HG02852 (cell line): ENCODE data around the gene ACADVL.

Experiments
- ATAC-seq: cut with Tn5 transposase; IDR thresholded peaks from one replicate; pipeline ENCODE4 v1.9.1; 2021; ENCODE audit warnings: mild to moderate bottlenecking, moderate library complexity; ENCODE audit not compliant: unreplicated experiment

ACADVL gene

DNA sequence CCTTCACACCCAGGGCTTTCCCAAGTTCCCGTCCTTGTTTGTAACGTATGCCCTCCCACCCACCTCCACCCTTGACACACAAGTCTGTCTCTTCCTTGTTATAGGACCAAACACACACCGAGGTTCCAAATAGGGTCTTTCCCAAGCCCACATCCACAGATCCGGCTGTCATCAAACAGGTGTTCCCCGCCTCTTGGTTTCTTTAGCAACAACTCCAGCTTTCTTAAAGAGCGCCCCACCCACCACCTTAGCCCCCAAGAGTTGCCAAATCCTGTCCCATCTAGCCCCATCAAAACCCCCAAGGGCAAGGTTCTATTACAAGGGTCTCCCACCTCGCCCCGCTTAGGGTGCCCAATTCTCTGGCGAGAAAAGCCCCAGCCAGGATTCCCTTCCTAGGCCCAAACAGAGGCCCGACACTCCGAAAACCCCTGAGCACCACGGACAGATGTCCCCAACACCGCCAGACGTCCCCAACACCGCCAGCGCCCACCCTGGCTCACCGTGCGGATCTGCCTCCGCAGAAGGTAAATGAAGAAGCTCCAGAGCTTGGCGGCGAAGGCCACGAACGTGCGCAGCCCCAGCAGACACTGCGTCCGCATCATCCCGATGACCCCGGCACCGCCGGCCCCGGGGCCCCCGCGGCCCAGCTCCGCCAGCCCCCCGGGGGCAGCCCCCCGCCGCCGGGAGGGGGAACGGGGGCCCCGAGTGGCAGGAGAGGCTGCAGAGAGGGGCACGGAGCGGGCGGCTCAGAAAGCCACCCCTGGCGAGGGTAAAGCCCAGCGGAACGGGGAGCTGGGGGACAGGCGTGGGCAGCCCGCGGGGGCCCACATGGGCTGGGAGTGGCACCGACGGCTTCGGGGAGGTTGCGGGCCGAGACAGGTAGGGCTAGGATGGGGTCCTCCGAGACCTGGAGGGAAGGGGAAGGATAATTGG, 31.2 kb downstream of the ACADVL start:
- ATAC-seq: no peak

DNA sequence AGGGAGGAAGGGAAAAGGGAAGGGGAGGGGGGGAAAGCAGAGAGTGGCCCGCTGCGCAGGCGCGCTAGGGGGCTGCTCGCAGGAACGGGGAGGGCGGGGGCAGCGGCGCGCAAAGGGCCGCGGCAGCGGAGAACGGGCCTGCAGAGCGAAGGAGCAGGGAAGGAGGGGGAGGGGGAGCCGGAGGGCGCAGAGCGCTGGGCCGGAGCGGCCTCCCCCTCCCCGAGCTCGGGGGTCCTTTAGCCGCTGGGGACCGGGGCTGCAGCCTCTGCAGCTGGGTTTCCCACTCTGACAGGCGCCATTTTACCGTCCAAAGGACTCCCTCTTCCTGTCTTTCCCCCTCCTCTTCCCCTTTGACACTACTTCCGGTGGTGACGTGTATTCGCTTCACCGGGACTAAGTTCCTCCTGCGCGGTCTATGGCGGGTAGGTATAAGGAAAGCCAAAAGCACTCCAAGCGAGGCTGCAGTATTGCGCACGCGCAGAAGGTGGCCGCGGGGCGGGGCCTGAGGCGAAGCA, 32.0 kb downstream of the ACADVL start, which contains the start of gene CTDNEP1:
CTDNEP1 (minus strand) TSS at position 74 of the 515 bp plus-strand sequence. CDS start 438 bp downstream, outside the sequence.
- peak; percentile 82 for ATAC-seq

DNA sequence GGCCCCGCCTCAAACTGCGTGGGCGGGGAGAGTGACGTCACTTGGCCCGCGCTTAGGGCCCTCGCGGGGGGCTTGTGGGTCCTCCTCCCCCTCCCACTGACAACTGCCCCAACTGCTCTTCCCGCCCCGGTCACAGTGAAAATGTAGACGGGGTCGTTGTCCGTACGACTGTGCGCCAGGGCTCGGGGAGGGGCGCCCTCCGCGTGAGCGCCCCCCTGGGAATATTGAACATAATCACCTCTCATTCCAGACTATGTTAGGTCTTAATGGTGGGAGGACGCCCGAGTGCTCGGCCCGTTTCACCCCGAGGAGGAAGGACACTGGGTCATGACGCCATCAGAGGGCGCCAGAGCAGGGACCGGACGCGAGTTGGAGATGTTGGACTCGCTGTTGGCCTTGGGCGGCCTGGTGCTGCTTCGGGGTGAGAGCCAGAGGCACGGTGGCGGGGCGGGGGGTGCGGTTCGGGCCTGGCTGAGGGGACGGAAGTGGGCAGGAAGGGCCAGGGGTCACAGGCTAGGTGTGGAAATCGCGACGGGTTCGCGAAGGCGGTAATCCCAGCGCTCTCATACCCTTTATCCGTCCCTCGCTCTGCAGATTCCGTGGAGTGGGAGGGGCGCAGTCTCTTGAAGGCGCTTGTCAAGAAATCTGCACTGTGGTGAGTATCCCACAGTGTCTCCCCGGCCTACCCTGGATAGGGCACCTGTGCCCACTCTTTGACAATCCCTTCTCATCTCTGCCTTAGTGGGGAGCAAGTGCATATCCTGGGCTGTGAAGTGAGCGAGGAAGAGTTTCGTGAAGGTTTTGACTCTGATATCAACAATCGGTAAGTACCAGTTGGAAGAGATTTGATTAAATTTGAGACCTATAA, 32.7 kb downstream of the ACADVL start, which contains the start of gene ELP5:
ELP5 (plus strand) TSS at position 40 of the 868 bp plus-strand sequence; CDS start at position 376, 336 bp downstream.
- ATAC-seq: peak; percentile 58

DNA sequence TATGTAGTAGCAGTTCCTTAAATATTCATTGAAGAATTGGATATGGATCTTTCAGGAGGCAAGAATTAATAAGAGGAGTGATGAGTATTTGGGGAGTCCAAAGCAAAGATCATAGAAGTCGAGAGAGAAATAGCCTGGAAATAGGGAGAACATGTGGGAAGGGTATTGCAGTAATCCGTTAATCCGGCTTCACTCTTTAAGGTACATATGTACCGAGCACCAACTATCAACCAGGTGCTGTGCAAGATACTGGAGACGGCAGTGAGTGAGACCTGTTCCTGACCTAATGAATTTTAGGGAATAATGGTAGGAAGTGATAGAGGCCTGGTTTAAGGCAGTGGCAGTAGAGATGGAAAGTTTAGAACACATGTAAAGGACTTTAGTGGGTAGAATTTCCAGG, 33.3 kb downstream of the ACADVL start:
- no peak for ATAC-seq

DNA sequence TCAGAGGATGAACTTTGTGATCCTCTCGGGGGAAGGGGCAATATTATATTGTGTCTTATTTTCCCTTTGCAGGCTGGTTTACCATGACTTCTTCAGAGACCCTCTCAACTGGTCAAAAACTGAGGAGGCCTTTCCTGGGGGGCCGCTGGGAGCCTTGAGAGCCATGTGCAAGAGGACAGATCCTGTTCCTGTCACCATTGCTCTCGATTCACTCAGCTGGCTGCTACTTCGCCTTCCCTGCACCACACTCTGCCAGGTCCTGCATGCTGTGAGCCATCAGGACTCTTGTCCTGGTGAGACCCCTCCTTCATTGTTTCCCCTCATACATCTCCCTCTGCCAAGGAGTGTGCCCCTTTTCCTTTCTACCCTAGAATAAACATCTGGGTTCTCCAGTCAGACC, 34.8 kb downstream of the ACADVL start:
- ATAC-seq: no peak

DNA sequence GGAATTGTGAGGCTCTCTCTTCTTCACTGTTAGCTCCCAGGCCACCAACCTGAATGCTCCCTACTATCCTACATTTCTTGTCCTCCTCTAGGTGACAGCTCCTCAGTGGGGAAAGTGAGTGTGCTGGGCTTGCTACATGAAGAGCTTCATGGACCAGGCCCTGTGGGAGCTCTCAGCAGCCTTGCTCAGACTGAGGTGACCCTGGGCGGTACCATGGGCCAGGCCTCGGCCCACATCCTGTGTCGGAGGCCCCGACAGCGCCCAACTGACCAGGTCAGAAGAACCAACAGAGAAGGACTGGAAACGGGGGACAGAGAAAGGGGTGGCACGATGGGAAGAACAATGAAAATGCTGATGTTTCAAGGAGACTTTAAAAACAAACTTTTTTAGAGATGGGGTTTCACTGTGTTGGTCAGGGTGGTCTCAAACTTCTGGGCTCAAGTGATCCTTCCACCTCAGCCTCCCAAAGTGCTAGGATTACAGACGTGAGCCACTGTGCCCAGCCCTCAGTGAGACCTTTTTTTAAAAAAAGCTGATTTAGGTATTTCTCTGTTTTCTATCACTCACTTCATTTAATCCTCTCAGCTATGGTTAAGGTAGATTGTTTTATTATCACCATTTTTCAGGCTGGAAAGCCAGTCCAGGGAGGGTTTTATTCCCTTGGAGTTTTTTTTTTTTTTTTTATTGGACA, 37.2 kb downstream of the ACADVL start:
- no peak for ATAC-seq

DNA sequence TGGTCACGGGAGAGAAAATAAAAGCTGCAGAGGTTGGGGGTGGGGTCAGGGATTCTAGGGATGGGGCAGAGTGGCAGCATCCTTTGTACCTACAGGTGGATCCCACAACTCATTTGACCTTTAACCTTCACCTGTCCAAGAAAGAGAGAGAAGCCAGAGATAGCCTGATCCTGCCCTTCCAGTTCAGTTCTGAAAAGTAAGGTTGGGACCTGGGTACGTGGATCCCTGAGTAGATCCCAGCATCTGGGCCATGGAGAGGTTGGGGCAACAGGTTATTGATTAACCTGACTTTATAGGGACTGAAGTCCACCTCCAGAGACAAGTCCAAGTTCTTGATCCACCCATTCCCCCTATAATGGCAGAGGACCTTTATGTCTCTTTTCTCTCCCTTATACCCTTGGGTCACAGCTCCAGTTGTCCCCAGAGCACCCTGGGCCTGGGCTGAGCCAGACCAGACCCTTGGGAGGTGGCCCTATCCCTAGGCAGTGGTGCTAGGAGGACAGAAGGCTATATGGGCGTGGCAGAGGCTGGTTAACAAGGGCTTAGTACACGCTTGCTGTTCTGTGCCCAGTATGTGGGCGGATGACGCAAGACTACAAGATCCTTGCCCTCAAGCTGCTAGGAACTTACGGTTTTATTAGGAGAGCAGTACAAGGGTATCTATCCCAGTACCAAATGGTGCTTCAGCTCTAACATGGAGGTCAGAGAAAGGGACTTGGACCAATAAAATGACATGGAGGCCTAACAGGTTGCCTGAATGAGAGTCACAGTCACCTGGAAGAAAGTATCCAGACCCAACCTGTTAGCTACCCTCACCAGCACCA, 39.2 kb downstream of the ACADVL start:
- ATAC-seq: no peak

DNA sequence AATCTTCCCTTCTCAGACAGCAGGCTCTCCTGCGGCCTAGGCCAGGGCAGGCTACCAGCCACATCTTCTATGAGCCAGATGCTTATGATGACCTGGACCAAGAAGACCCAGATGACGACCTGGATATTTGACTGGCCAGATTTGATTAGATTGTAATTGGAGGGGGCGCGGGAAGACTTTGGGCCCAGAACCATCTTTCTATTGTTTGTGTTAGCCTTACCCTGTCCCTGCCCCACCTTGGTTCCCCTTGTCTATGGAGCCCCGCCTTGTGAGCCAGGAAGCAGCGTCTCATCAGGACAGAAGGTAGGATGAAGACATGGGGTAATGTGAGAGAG, 39.8 kb downstream of the ACADVL start:
- ATAC-seq: no peak

DNA sequence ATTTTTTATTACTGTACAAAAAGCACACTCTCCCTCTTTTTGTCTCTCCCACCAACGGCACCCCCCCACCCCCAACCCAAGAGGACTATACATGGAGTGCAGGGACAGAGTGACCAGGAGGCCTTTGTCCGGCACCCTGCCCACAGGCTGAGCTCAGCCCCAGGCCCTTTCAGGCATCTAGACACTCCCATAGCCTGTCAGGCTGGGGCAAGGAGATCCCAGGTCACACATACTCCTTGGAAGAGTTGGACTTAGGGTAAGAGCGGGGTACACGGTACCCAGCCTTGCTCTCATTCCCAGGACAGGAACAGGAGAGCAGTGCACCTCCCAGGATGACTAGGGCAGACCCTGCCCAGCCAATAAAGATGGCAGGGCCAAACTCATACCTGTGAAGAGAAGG, 40.4 kb downstream of the ACADVL start:
- ATAC-seq: no peak

DNA sequence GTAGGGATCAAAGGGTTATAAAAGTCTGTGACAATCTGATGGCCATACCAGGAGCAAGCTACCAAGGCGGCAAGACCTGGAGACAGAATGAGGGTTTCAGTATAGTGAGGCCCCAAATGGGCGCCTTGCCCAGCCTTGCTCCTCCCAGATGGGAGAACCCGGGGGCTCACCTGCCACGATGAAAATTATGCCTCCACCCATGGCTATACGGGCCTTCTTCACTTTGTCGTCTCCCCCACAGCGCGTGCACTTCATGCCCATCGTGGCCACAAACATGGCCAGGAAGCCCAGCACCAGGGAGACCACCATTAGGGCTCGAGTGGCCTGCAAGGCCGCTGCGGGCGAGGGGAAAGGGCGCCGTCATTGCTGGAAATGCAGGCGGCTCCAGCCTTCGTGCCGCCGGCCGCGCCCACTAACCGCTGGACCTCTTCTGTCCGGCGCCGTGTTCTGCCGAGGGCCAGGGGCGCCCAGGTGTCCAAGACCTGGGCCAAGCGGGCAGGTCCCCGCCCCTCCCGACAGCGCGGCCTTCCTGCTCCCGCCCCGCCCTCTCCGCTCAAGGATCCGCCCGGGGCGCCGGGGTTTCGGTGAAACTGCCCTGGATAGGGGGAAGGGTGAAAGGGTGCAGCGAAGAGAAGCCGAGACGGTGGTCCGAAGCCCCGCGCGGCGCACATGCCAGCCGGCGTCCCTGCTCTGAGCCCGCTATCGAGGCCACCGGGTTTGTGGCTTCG, 41.1 kb downstream of the ACADVL start:
- ATAC-seq: no peak

DNA sequence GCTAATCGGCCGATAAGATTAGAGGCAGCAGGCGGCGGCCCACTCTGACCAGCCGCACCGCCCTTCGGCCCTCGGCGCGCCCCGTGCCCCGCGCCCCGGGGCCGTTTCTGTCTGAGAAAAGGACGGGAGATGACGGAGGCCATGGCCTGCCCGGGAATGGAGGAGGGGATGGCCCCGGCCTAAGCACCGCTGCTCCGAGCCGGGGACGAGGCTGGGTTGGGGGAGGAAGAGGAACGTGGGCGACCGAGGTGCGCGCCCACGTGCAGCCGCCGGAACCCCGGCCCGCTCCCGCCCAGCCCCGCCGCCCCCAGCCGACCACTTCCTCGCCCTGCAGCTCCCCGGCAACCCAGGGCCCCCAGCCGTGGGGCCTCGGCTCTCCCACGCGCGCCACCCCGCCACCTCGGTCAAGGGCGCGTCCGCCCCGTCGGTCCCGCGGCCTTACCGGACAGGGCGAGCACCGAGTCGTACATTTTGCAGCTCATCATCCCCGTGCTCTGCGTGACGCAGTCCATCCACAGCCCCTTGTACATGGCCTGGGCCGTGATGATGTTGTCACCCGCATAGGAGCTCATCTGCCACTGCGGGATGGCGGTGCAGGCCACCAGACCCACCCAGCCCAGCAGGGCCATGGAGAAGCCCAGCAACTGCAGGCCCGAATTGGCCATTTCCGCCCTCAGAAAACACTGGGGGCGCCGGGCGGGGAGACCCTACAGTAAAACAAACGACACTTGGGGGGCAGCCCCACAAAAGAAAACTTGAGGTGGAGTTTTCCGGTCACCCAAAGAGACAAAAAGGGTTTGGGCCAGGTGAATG, 41.8 kb downstream of the ACADVL start:
- ATAC-seq: no peak

DNA sequence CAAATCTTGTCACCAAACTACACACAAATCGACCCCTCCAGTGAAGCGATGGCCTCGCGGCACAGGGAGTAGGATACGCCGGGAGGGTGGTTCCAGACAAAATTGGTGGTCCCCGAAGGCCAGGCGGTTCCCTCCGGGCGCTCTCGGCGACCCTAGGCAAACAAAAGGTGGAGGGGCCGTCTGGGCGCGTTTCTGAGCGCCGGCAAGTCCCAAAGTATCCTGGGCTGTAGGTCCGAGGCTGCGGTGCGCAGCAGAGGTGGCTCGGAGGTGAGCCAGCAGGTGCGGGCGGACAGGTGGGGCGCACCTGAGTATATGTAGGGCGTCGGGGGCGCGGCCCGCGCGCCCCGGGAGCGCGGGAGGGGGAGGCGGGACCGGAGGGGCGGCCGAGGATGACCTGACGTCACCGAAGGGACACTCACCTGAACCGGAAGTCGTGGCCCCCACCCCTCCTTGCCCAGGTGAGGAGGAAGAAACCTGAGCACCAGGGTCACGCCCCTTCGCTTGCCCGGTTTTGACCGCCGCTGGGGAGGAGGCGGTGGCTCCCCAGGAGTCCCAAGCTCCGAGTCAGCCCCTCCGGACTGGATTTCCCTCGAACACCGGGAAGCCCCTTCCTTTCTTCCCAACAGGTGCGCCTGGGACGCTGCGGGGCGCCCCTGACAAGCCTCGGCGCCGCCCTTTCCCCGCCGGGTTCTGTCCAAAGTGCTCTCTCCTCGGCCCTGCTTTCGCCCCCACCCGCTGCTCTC, 42.6 kb downstream of the ACADVL start, which contains the start of gene CLDN7:
CLDN7 (minus strand) TSS at position 287 of the 743 bp plus-strand sequence. CDS start 435 bp downstream, outside the sequence.
- no peak for ATAC-seq

DNA sequence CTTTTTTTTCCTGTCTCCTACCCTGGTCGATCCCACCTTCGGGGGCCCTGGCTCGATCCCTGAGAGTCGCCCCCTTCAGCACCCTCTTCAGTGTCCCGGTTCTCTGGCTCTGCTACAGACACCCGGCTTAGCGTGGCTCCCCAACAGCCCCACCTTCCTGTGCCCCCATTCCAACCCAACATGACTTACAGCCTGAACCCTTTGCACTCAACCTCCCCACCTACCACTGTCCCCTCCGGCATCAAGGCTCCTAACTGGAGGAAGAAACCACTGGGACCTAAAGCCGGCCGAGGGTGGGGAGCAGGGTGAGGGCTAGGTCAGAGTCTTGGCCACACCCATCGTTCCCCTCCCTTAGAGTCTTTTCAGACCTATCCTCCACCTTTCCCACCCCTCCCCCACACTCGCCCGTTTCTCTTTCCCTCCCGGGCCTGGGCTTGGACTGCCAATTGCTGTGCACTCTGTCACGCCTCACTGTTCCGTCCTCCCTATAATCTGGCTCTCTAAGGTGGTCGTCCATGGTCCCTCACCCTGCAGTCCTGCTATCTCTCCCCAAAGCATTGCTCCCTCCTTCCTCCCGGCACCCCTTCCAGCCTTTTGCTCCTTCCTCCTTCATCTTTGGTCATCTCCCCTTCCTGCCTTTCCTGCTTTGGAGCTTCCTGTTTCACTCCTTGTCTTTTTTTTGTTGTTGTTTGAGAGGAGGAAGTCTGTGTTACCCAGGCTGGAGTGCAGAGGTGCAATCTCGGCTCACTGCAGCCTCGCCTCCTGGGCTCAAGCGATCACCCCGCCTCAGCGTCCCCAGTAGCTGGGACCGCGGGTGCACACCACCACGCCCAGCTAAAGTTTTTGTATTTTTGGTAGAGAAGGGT, 43.4 kb downstream of the ACADVL start:
- no peak for ATAC-seq

DNA sequence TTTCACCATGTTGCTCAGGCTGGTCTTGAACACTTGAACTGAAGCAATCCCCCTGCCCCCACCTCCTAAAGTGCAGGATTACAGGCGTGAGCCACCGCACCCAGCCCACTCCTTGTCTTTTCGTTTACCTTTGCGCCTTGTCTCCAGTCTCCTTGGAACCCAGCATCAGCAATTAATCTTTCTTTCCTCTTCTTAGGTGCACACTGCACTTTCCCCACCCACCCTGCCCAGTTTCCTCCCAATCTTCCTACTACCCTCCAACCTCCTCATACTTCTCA, 44.0 kb downstream of the ACADVL start:
- no peak for ATAC-seq

DNA sequence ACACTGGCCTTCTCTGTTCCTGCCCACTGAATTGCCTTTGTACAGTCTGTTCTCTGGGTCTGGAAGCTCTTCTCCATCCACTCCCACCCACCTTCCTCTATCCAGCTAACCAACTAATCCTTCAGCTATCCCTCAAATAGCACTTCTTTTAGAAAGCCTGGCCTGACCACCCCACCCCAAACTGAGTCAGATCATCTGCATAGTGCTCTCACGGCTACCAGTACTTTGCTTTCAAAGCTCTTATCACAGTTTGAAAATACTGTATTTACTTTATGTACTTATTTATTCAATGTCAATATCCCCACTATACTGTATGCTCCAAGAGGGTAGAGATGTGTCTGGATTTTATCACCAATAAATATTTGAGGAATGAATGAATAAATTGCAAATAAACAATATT, 47.0 kb downstream of the ACADVL start:
- no peak for ATAC-seq
